ENCODE data around the gene PRCP.
A peak's percentile ranks its signal among the peaks of the same experiment; 100 is the strongest.

The PRCP gene

DNA sequence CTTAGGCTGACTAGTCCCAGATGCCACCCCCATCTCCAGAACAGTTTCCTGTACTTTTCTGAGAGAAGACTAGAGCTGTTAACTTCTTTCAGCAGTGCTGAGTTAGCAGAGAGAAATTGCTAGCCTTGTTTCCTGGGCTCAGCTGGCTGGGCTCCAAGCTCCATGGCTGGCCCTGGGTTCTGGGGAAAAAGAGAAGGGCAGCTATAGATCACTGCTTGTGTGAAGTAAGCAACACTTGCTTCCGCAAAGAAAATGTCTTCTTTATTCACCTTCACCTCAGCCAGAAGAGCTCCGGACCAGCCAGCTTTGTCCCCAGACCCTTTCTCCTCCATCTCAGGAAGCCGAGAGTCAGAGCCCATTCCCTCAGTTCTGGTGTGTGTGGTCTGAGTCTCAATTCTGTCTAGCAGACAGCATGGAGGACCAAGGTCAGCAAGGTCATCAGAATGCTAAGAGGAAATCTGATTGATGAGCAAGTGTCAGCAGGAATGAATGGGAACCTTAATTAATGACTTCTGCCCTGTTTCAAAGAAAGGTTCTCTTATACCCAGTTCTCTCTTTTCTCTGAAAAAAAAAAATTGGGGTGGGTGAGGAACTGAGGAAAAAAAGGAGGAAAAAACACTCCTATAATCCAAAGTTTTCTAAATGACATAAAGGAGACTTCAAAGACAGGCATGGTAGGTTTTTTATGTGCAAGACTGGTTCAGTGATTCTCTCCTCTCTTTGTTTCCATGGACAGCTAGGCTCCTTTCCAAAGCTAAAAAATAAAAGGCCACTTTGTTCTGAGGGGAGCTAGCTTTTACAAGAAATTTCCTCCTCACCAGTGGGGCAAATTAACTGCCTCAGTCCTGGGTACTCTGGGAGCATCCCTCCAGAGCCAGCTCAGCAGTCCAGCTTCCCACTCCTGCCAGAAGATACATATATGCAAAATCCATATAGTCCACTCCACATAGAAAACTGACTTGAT lies 103.0 kb downstream of the PRCP start:
- no peak for DNase-seq
- in situ Hi-C loops (cut with MboI; ENCODE audit: low pct_unique_long_range_greater_than_20kb, low sequenced_read_pairs): no loop called here

DNA sequence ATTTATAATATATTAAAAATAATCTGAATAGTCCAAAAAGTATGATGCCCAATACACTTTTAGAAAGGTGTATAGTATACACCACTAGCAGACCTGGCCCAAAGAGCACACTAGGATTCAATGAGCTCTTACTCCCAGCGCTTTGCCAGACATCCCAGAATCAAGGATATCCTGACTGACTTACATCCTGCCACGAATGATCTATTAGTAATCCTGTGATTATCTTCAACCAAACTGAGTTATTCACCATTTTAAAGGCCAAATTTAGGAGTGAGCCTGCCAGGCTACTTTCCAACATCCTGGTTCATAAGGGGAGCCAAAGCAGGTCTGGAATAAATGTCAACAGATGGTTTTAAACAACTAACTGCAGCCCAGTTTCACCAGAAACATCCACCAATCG lies 105.7 kb downstream of the PRCP start:
- no peak for DNase-seq
- in situ Hi-C loops (cut with MboI; ENCODE audit: low pct_unique_long_range_greater_than_20kb, low sequenced_read_pairs): no loop called here

DNA sequence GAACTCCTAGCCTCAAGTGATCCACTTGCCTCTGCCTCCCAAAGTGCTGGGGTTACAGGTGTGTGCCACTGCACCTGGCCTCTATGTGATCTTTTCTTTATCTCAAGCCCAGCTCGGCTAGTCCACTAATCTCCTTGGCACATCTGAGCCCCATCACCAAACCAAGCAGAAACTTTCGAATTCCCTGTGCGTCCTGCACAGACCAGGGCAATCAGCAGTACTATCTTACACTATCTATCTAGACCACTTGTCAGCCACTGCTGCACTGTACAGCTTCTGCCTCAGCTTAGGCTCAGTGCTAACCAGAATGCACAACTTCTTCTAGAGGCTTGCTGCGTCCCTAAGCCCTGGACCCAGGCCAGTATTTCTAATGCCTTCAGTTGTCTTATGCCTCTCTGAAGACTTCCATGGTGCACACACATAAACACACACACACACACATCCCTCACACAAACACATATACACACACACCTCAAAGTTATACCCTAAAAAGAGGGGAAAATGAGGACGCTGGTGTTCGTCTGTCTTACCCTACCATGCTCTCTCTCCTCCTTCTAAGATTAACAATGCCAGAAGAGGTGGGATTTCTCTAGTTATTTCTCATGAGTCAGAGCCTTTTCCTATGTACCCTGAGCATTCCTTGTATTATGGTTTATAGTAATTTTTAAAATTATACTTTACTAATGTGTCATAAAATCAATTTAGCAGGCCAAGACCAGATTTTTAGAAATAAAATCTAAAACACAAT lies 107.2 kb downstream of the PRCP start:
- in situ Hi-C loops (cut with MboI; ENCODE audit: low pct_unique_long_range_greater_than_20kb, low sequenced_read_pairs): no loop called here
- DNase-seq: no peak

DNA sequence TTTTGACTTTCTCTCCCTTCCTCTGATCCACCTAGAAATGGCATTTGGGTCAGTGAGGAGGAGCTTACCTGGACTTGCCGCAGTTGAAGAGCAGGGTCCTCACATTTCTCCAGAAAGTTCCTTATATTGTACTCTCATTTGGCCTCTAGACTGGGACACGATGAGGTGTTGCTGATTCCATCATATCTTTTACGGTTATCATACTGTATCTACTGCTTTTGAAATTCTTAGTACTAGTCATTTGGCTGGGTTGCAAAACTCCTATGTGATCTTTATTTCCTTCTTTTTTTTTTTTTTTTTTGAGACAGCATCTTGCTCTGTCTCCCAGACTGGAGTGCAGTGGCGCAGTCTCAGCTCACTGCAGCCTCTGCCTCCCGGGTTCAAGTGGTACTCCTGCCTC lies 107.9 kb downstream of the PRCP start:
- in situ Hi-C loops (cut with MboI; ENCODE audit: low pct_unique_long_range_greater_than_20kb, low sequenced_read_pairs): no loop called here
- no peak for DNase-seq

DNA sequence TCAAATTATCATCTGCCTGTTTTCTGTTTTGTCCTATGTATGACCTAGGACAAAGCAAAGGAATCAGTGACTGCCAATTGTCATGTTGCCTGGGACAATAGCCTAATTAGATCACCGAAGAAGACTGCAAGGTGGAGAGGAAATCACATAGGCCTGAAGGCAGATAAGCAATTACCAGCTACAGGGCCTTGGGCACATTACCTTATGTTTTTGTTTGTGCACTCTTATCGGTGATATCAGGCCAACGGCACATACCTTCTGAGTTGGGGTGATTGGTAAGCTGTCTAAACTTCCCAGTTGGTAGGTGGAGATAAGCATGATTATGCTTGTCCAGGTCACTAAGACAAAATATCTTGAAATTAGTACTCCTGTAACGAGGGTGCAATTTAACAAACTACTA lies 108.5 kb downstream of the PRCP start:
- no peak for DNase-seq
- in situ Hi-C loops (cut with MboI; ENCODE audit: low pct_unique_long_range_greater_than_20kb, low sequenced_read_pairs): no loop called here

DNA sequence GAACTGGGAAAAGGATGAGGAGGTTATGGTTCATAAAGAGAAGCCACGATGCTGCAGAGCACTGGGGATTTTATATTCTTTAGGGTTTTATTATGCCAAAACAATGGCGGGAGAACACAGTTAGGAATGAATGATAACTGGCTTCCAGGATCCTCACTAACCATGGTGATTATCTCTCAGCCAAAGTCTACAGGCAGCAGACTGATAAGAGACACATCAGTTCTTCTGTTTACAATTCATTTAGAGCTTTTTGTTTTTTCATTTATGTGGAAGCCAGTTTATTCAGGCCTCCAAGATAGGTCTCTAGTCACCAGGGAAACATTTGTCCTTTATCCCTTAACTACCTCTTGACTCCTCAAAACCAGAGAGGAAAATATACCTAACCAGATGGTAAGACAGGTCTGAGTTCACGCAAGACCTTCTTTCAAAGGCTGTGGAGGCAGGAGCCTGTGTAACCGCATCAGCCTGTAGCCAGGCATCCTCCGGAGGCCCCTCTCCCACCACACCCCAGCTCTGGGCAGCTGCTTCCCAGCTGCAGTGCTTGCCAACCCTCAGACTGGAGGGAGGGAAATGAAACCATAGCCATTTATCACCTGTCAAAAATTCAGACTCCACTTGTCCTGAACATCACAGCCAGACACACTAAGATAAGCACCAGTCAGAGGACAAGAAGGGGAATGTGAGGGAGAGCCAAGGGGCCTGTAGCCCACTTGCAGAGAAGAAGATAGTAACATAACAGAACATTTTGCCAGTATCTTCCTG lies 109.3 kb downstream of the PRCP start:
- in situ Hi-C loops (cut with MboI; ENCODE audit: low pct_unique_long_range_greater_than_20kb, low sequenced_read_pairs): no loop called here

DNA sequence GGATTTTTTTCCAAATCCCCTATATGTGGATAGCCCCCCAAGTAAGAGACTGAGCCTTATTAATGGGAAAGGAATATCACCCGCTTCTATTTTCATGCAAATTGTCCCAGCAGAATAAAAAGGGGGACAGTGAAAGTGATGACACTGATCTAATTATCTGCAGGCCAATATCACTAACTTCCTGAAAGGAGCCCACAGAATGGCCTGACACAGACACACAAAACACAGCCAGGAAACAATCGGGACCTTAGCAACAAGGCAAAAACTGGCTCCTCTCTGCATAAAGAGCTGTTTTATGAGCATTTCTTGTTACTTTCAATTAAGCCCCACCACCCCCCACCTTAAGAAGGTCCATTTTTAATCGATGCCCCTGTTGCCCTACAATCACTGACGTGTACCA lies 112.2 kb downstream of the PRCP start:
- no peak for DNase-seq
- in situ Hi-C loops (cut with MboI; ENCODE audit: low pct_unique_long_range_greater_than_20kb, low sequenced_read_pairs): no loop called here

More for the DNA sequence above, 109.3 kb downstream of the PRCP start:
- no peak for DNase-seq

DNA sequence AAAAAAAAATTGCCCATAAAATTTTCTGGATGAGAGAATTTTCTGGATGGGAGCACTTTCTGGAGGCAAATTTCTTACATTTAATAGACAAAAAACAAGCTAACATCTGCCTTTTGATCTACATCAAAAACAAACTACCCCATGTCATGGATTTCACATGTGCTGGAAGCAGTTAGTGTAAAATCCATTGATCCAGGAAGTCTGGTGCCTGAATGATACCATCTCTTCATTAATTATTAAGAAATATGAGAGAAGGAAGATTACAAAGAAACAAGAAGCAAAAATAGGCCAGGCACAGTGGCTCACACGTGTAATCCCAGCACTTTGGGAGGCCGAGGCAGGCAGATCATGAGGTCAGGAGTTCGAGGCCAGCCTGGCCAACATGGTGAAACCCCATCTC lies 113.4 kb downstream of the PRCP start:
- in situ Hi-C loops (cut with MboI; ENCODE audit: low pct_unique_long_range_greater_than_20kb, low sequenced_read_pairs): no loop called here

DNA sequence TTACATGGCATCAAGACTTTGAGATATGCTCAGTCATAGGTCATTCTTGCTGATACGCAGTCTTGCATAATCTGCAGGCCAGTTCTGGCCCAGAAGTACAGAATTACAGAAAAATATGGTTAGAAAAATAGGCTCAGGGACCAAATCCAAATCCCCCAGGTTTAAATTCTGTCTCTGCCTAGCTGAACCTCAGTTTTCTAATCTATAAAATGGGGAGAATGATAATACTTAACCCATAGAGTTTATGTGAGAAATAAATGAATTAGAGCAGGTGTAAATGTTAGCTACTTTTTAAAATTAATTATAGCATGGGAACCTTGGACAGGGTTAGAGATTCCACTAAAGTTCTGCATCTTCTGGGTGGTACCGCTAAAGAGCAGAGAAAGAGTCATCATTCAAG lies 114.2 kb downstream of the PRCP start:
- DNase-seq: no peak
- in situ Hi-C loops (cut with MboI; ENCODE audit: low pct_unique_long_range_greater_than_20kb, low sequenced_read_pairs): no loop called here

More for the DNA sequence above, 113.4 kb downstream of the PRCP start:
- DNase-seq: no peak

DNA sequence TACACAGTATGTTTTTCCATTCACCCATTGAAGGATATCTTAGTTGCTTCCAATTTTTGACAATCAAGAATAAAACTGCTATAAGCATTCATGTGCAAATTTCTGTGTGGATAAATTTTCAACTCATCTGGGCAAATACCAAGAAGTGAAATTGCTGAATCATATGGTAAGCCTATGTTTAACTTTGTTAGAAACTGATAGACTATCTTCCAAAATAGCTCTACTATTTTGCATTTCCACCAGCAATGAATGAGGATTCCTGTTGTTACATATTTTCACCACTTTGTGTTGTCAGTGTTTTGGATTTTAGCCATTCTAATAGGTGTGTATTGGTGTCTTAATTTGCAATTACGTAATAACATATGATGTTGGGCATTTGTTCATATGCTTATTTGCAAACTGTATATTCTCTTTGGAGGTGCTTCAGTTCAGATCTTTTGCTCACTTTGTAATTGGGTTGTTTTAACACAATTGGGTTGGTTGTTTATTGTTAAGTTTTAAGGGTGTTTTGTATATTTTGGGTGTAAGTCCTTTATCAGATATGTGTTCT lies 117.3 kb downstream of the PRCP start:
- in situ Hi-C loops (cut with MboI; ENCODE audit: low pct_unique_long_range_greater_than_20kb, low sequenced_read_pairs): no loop called here
- DNase-seq: no peak

DNA sequence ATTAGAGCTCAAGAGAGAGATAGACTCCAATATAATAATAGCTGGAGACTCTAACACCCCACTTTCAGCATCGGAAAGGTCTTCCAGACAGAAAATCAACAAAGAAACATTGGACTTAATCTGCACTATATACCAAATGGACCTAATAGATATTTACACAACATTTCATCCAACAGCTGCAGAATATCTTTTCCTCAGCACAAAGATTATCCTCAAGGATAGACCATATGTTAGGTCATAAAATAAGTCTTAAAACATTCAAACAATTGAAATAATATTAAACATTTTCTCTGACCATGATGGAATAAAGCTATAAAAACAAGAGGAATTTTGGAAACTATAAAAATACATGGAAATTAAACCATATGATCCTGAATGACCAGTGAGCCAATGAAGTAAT lies 121.5 kb downstream of the PRCP start:
- in situ Hi-C loops (cut with MboI; ENCODE audit: low pct_unique_long_range_greater_than_20kb, low sequenced_read_pairs): no loop called here
- no peak for DNase-seq

DNA sequence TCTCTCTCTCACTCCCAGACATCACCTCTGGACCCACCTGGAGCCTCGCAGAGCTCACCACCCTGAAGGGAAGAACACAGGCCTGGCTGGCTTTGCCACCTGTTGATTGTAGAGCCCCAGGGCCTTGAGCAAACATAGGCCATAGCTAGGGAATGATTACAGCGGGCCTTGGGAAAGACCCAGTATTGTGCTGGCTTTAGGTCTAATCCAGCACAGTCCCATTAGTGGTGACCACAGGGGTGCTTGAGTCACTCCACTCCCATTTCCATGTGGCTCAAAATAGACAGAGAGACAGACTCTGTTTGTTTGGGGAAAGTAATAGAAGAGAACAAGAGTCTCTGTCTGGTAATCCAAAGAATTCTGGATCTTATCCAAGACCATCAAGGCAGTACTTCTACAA lies 123.9 kb downstream of the PRCP start:
- in situ Hi-C loops (cut with MboI; ENCODE audit: low pct_unique_long_range_greater_than_20kb, low sequenced_read_pairs): no loop called here
- DNase-seq: no peak

DNA sequence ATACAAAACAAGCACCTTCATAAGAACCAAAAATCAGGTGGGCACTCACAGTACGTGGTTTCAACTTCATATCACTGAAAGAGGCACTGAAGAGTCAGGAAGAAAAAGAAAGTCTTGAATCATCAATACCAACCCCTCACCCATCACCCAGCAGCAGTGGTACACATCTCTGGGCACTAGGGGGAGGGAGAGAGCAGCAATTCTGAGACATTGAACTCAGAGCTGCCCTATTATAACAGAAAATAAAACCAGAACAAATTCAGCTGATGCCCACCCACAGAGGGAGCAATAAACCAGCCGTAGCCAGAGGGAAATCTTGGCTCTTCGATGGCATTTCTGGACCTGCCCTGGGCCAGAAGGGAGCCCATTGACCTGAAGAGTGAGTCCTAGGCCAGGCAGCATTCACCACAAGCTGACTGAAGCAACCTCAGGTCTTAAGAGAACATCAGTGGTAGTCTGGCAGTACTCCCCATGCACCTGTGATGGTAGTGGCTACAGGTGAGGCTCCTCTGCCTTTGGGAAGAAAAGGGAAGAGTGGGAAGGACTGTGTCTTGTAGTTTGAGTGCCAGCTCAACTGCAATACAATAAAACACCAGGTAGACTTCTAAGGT lies 124.4 kb downstream of the PRCP start:
- in situ Hi-C loops (cut with MboI; ENCODE audit: low pct_unique_long_range_greater_than_20kb, low sequenced_read_pairs): no loop called here
- peak; percentile 65 for DNase-seq

DNA sequence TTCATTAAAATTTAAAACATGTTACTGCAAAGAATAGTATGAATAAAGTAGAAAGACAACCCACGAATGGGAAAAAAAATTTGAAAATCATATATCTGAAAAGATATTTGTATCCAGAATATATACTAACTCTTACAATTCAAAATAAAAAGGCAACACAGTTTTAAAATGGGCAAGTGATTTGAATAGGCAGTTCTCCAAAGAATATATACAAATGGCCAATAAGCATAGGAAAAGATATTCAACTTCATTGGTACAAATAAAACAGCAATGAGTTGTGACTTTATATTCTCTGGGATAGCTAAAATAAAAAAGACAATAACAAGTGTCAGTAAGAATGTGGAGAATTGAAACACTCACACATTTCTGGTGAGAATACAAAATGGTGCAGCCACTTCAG lies 125.0 kb downstream of the PRCP start:
- in situ Hi-C loops (cut with MboI; ENCODE audit: low pct_unique_long_range_greater_than_20kb, low sequenced_read_pairs): no loop called here
- no peak for DNase-seq

Data from KBM-7 (cell line).